A549 (cell line): Measurements from ENCODE around the gene SIX6. TPM values are rescaled to one million over a fixed set of nuclear protein-coding genes. Genes with fewer than 3 reads are reported as not detected.

Experiments used
- ATAC-seq, 2 experiments: fragments of 200-7000 bp in 1 of 2; fragments of >200 bp in 1 of 2; cut with Nextera tagmentation in 1 of 2; cut with Tn5 transposase in 1 of 2; 3 replicates each; pipeline versions ENCODE4 v1.8.0 to v1.9.1; 2018 to 2020; ENCODE audit warnings: mild to moderate bottlenecking in 1 of 2, moderate library complexity in 1 of 2
- CTCF ChIA-PET: fragments of 300-600 bp; sonication (Branson Sonifier 250); formaldehyde crosslinking; extraction: SDS; loops from one replicate; lab custom pipeline; 2021; ENCODE audit warnings: antibody characterized with exemption, inconsistent platforms; lab: Yijun Ruan, JAX
- POLR2A ChIA-PET: fragments of 350-600 bp; formaldehyde crosslinking; extraction: SDS; loops from one replicate; lab custom pipeline; 2021; ENCODE audit warnings: antibody characterized with exemption, inconsistent platforms; lab: Yijun Ruan, JAX
- DNase-seq, 2 experiments: peaks; one replicate each; pipeline versions ENCODE4 v3.0.0 to v3.0.0-alpha.2; 2011 to 2016; ENCODE audit warnings: low read depth in 1 of 2, low spot score in 1 of 2
- FAIRE-seq: peaks from 2 replicates; lab custom pipeline; 2011; peaks lifted over from hg19 to GRCh38; lab: Jason Lieb, UNC
- H3K27ac ChIP-seq, 2 experiments: fragments of >200 bp; sonication (Bioruptor Twin); formaldehyde crosslinking; 3 replicates each; pipeline ENCODE4 v1.5.1; 2016 to 2017
- H3K4me1 ChIP-seq: fragments of >200 bp; sonication (Bioruptor Twin); formaldehyde crosslinking; 3 replicates; pipeline ENCODE4 v1.6.1; 2016
- H3K4me2 ChIP-seq: fragments of >200 bp; sonication (Bioruptor Twin); formaldehyde crosslinking; 3 replicates; pipeline ENCODE4 v1.6.1; 2016
- H3K4me3 ChIP-seq: fragments of >200 bp; sonication (Bioruptor Twin); formaldehyde crosslinking; 3 replicates; pipeline ENCODE4 v1.5.1; 2016
- H3K9me3 ChIP-seq: fragments of >200 bp; sonication (Bioruptor Twin); formaldehyde crosslinking; 3 replicates; pipeline ENCODE4 v1.6.1; 2016
- ATOH8 ChIP-seq: fragments of 250-450 bp; sonication (Bioruptor Pico); IDR thresholded peaks from 2 replicates; pipeline ENCODE4 v1.5.0; 2020; ENCODE audit warnings: low read depth, mild to moderate bottlenecking, moderate library complexity
- BCL3 ChIP-seq: fragments of >200 bp; sonication (Bioruptor Twin); formaldehyde crosslinking; IDR thresholded peaks from 3 replicates; pipeline ENCODE4 v1.6.1; 2016
- CBX2 ChIP-seq: fragments of 200-600 bp; sonication (generic); IDR thresholded peaks from 2 replicates; pipeline ENCODE4 v1.6.1; 2016; ENCODE audit warnings: low read depth, mild to moderate bottlenecking, borderline replicate concordance
- CBX8 ChIP-seq: fragments of 200-600 bp; sonication (generic); IDR thresholded peaks from 2 replicates; pipeline ENCODE4 v1.6.1; 2016
- CEBPB ChIP-seq, 2 experiments: fragments of >200 bp in 1 of 2; sonication (Bioruptor Twin) in 1 of 2; formaldehyde crosslinking in 1 of 2; IDR thresholded peaks; 2 replicates each; pipeline ENCODE4 v1.6.1; 2012 to 2016
- CHD2 ChIP-seq: fragments of 150-350 bp; IDR thresholded peaks from 2 replicates; pipeline ENCODE4 v1.6.1; 2014; ENCODE audit warnings: low read length; ENCODE audit not compliant: partially characterized antibody
- CHD4 ChIP-seq: fragments of 200-600 bp; sonication (generic); IDR thresholded peaks from 2 replicates; pipeline ENCODE4 v1.6.1; 2016; ENCODE audit warnings: antibody characterized with exemption, mild to moderate bottlenecking, borderline replicate concordance
- CTCF ChIP-seq: fragments of >200 bp; sonication (Bioruptor Twin); formaldehyde crosslinking; IDR thresholded peaks from 3 replicates; pipeline ENCODE4 v1.5.1; 2016
- EHF ChIP-seq: fragments of 250-450 bp; sonication (Bioruptor Pico); IDR thresholded peaks from 2 replicates; pipeline ENCODE4 v1.5.0; 2020; ENCODE audit warnings: mild to moderate bottlenecking
- GATA3 ChIP-seq: IDR thresholded peaks from 2 replicates; pipeline ENCODE4 v1.6.1; 2012; ENCODE audit warnings: borderline replicate concordance
- HDAC2 ChIP-seq: fragments of 200-600 bp; sonication (generic); IDR thresholded peaks from 2 replicates; pipeline ENCODE4 v1.6.1; 2016
- HEYL ChIP-seq: fragments of 250-450 bp; sonication (Bioruptor Pico); IDR thresholded peaks from 2 replicates; pipeline ENCODE4 v1.8.0; 2021; ENCODE audit warnings: mild to moderate bottlenecking, moderate library complexity
- HOXB5 ChIP-seq: fragments of 250-450 bp; sonication (Bioruptor Pico); IDR thresholded peaks from 2 replicates; pipeline ENCODE4 v1.5.0; 2020; ENCODE audit warnings: mild to moderate bottlenecking, moderate library complexity
- JUN ChIP-seq, 2 experiments: fragments of >200 bp; sonication (Bioruptor Twin); formaldehyde crosslinking; IDR thresholded peaks; 2 replicates in 1 of 2; 3 replicates in 1 of 2; pipeline ENCODE4 v1.6.1; 2016 to 2017
- KDM1A ChIP-seq: fragments of 200-600 bp; sonication (generic); IDR thresholded peaks from 2 replicates; pipeline ENCODE4 v1.6.1; 2016; ENCODE audit warnings: low read depth, mild to moderate bottlenecking
- KDM5A ChIP-seq: fragments of 200-600 bp; sonication (generic); IDR thresholded peaks from 2 replicates; pipeline ENCODE4 v1.6.1; 2016; ENCODE audit warnings: antibody characterized with exemption, mild to moderate bottlenecking
- MAFK ChIP-seq: fragments of 450-650 bp; IDR thresholded peaks from 2 replicates; pipeline ENCODE4 v1.6.1; 2014; ENCODE audit not compliant: partially characterized antibody
- MAZ ChIP-seq: fragments of 150-350 bp; IDR thresholded peaks from 2 replicates; pipeline ENCODE4 v1.6.1; 2014; ENCODE audit warnings: antibody characterized with exemption, low read depth, low read length, borderline replicate concordance
- MYC ChIP-seq: IDR thresholded peaks from 2 replicates; pipeline ENCODE4 v1.6.1; 2012; ENCODE audit warnings: mild to moderate bottlenecking, inconsistent platforms, low read length, improper control_type of control experiment, borderline replicate concordance
- NFE2L2 ChIP-seq: fragments of 150-350 bp; conservative IDR thresholded peaks from 2 replicates; pipeline ENCODE4 v1.6.1; 2014; ENCODE audit warnings: low read length
- NPAS2 ChIP-seq: fragments of 250-450 bp; sonication (Bioruptor Pico); IDR thresholded peaks from 2 replicates; pipeline ENCODE4 v1.8.0; 2022; ENCODE audit warnings: mild to moderate bottlenecking, moderate library complexity, borderline replicate concordance
- POLR2A ChIP-seq: IDR thresholded peaks from 2 replicates; pipeline ENCODE4 v1.6.1; 2012; ENCODE audit warnings: mild to moderate bottlenecking, low read length
- RAD21 ChIP-seq, 2 experiments: fragments of >200 bp in 1 of 2; sonication (Bioruptor Twin) in 1 of 2; formaldehyde crosslinking in 1 of 2; IDR thresholded peaks in 1 of 2; conservative IDR thresholded peaks in 1 of 2; 2 replicates in 1 of 2; 3 replicates in 1 of 2; pipeline ENCODE4 v1.6.1; 2012 to 2018; ENCODE audit warnings: inconsistent platforms in 1 of 2
- RCOR1 ChIP-seq: fragments of 150-350 bp; IDR thresholded peaks from 2 replicates; pipeline ENCODE4 v1.6.1; 2014; ENCODE audit warnings: antibody characterized with exemption, low read length, low read depth
- RNF2 ChIP-seq: fragments of 200-600 bp; sonication (generic); IDR thresholded peaks from 2 replicates; pipeline ENCODE4 v1.6.1; 2016; ENCODE audit warnings: low read depth, mild to moderate bottlenecking, antibody characterized with exemption, moderate library complexity, borderline replicate concordance
- SMC3 ChIP-seq: fragments of >200 bp; sonication (Bioruptor Twin); formaldehyde crosslinking; IDR thresholded peaks from 3 replicates; pipeline ENCODE4 v1.6.1; 2018; ENCODE audit warnings: inconsistent platforms
- ZFP36 ChIP-seq: fragments of 450-650 bp; IDR thresholded peaks from 2 replicates; pipeline ENCODE4 v1.6.1; 2014; ENCODE audit warnings: borderline replicate concordance; ENCODE audit not compliant: partially characterized antibody
- WGBS: methylation state at CpG from one replicate; pipeline ENCODE4 v1.1.6; 2017; ENCODE audit errors: missing lambda C conversion rate; 5-methylcytosine and 5-hydroxymethylcytosine counted together
- polyA plus RNA-seq, 4 experiments: library from polyadenylated mRNA; depleted of rRNA in 3 of 4; stranded (reverse); fragments of >200 nt; fragmentation: RNase III in 1 of 4; extraction: RNeasy Plus Mini Kit Qiagen cat#74134 plus additional on column Dnase treatment in 1 of 4; gene quantifications; 2 replicates in 3 of 4; 3 replicates in 1 of 4; pipeline ENCODE4 v1.2.3, GENCODE V29; 2011 to 2017

SIX6 gene
- polyA plus RNA-seq, 2 of the 4 experiments (the other 2 are of a cell fraction), result not detected

GRCh38 chr14:60485057-60485597 is 23.8 kb upstream of the SIX6 start (continued):
- TF ChIP-seq CEBPB (IDR thresholded peaks at IDR 0.05) (no peak), NPAS2 (CRISPR knock-in tag) (no peak), HDAC2 (no peak), ATOH8 (CRISPR knock-in tag) (no peak)

GRCh38 chr14:60485598-60486251 is 23.2 kb upstream of the SIX6 start, which contains the start of gene C14orf39:
TSS of gene C14orf39 (minus strand) at chr14:60486063. CDS start at chr14:60485078, 985 bp downstream.
- CTCF ChIA-PET, result no interaction called here
- POLR2A ChIA-PET, result no interaction called here
- TF ChIP-seq JUN (IDR thresholded peaks at IDR 0.05), result no peak
- TF ChIP-seq, all 56 proteins: peak for 0
- Histone ChIP-seq H3K27ac (no peak within 1 kb of the TSS), H3K9me3 (no peaks in the 10 kb centered on the region), H3K4me3 (no peak within 1 kb of the TSS), H3K4me2 (no peak within 1 kb of the TSS), H3K4me1 (no peaks in the 10 kb centered on the region)
- 70% methylated on average over 49 of the region's 57 CpGs for WGBS
- no peak for FAIRE-seq
- no peak for DNase-seq
- ATAC-seq, result no peak

GRCh38 chr14:60487211-60487610 is 21.7 kb upstream of the SIX6 start:
- WGBS, result 0% methylated on average over 2 of the region's 2 CpGs
- DNase-seq (no peak), ATAC-seq (no peak), FAIRE-seq (no peak)
- Histone ChIP-seq H3K27ac (no peak overlapping the region), H3K9me3 (no peaks in the 10 kb centered on the region), H3K4me1 (no peaks in the 10 kb centered on the region), H3K4me3 (no peak overlapping the region), H3K4me2 (no peak overlapping the region)
- TF ChIP-seq MYC, result no peak
- no peak for TF ChIP-seq HEYL
- no peak for TF ChIP-seq HDAC2
- TF ChIP-seq CBX2, result no peak
- TF ChIP-seq EHF (CRISPR knock-in tag), result no peak
- no peak for TF ChIP-seq BCL3
- no peak for TF ChIP-seq MAFK
- no peak for TF ChIP-seq RCOR1
- no peak for TF ChIP-seq CHD2
- no peak for TF ChIP-seq MAZ
- no peak for TF ChIP-seq GATA3
- no peak for TF ChIP-seq KDM1A
- no peak for TF ChIP-seq POLR2A
- TF ChIP-seq HOXB5, result no peak
- no peak for TF ChIP-seq KDM5A
- no peak for TF ChIP-seq RNF2
- POLR2A ChIA-PET, result no interaction called here
- CTCF ChIA-PET, result no interaction called here

- DNase-seq (no peak), ATAC-seq (peak; percentile 46 to 68; a peak in 1 of 6 replicates)
- no peak overlapping the region for H3K27ac ChIP-seq
- CTCF ChIA-PET, result interaction anchor here (1.1 kb wide), 1 partner anchor 74 kb away, joined by 3 read pairs; no protein-coding TSS in a partner anchor
- no peak for TF ChIP-seq CBX8
- TF ChIP-seq RAD21 (conservative IDR thresholded peaks at IDR 0.05 in 1 of 2, IDR thresholded peaks at IDR 0.05 in 1 of 2), result peak; percentile 38 to 43; a peak in 2 of 5 replicates
- TF ChIP-seq ZFP36, result no peak
- no peak for TF ChIP-seq CHD4
- TF ChIP-seq NFE2L2, result no peak
- peak; percentile 16; the same call in 1 of the 3 replicates for TF ChIP-seq SMC3
- peak; percentile 33; the same call in 1 of the 3 replicates for TF ChIP-seq CTCF
- TF ChIP-seq CEBPB (IDR thresholded peaks at IDR 0.05), result no peak
- TF ChIP-seq, all 56 proteins: peak for 3
- POLR2A ChIA-PET, result no interaction called here
- no peak overlapping the region for H3K4me3 ChIP-seq
- no peaks in the 10 kb centered on the region for H3K4me1 ChIP-seq
- FAIRE-seq, result no peak
- no peaks in the 10 kb centered on the region for H3K9me3 ChIP-seq
- H3K4me2 ChIP-seq, result no peak overlapping the region
Measured at GRCh38 chr14:60488175-60488574, 20.8 kb upstream of the SIX6 start.
